Type B pancreatic cell (in vitro differentiated cells): ENCODE results near the gene TRIM36. TPM values are rescaled to one million over a fixed set of nuclear protein-coding genes. Genes with fewer than 3 reads are reported as not detected.

ENCODE experiments used
- DNase-seq: peaks from one replicate; pipeline ENCODE4 v3.0.0; 2021; ENCODE audit warnings: mixed read lengths; ENCODE audit not compliant: unreplicated experiment; ENCODE audit errors: extremely low spot score
- H3K27ac Mint-ChIP-seq: 2 replicates; pipeline ENCODE4 v1.8.0; 2021; ENCODE audit warnings: mild to moderate bottlenecking, mixed read lengths
- H3K27me3 Mint-ChIP-seq: 2 replicates; pipeline ENCODE4 v1.8.0; 2021; ENCODE audit warnings: mixed read lengths
- H3K36me3 Mint-ChIP-seq: 2 replicates; pipeline ENCODE4 v1.8.0; 2021; ENCODE audit warnings: mixed read lengths
- H3K4me1 Mint-ChIP-seq: one replicate; pipeline ENCODE4 v1.8.0; 2021; ENCODE audit warnings: mixed read lengths; ENCODE audit not compliant: unreplicated experiment
- H3K4me3 Mint-ChIP-seq: 2 replicates; pipeline ENCODE4 v1.8.0; 2021; ENCODE audit warnings: mild to moderate bottlenecking, mixed read lengths
- H3K9me3 Mint-ChIP-seq: 2 replicates; pipeline ENCODE4 v1.8.0; 2021; ENCODE audit warnings: mixed read lengths
- CTCF ChIP-seq: fragments of 200-600 bp; sonication (generic); conservative IDR thresholded peaks from 2 replicates; pipeline ENCODE4 v1.5.0; 2021; ENCODE audit warnings: antibody characterized with exemption, mild to moderate bottlenecking
- total RNA-seq: library from RNA; stranded (reverse); gene quantifications from 2 replicates; pipeline ENCODE4 v1.2.1, GENCODE V29; 2021; ENCODE audit warnings: low replicate concordance

TRIM36 gene
- total RNA-seq, 1 donor from 2014 or later, result 14.1 TPM

DNA sequence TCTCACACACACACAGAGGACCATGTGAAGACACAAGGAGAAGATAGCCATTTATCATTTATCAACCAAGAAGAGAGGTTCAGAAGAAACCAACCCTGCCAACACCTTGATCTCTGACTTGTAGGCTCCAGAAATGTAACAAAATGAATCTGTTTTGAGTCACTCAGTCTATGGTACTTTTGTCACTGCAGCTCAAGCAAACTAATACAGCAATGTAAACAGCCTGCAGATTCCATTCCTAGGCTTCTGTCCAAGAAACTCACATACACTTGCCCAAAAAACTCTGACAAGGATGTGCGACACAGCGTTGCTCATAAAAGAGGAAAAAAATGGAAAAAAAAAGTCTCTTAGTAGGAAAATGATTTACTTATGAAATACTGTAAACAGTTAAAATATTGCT, 33.4 kb downstream of the TRIM36 start:
- H3K27ac Mint-ChIP-seq, result no peak overlapping the region
- no peaks in the 10 kb centered on the region for H3K27me3 Mint-ChIP-seq
- H3K4me3 Mint-ChIP-seq, result no peak overlapping the region
- no peak for DNase-seq
- peaks cover 8% of the 10 kb centered on the region for H3K36me3 Mint-ChIP-seq
- H3K9me3 Mint-ChIP-seq, result no peaks in the 10 kb centered on the region
- no peak for TF ChIP-seq CTCF
- H3K4me1 Mint-ChIP-seq, result peaks cover 5% of the 10 kb centered on the region

DNA sequence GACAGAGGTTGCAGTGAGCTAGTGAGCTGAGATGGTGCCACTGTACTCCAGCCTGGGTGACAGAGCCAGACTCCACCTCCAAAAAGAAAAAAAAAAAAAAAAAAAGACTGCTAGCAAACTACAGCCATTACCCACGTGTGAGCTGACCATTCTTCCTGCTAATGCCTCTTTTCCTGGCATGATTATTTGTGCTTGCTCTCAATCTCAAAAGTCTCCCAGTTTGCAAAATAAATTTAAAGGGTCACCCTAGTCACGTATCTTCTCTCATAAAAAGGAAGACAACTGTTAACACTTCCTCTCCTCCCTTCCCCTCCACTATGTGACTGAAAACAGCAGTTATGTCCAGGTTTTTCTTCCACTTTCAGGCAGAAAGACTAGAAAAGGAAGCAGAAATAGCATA, 37.2 kb downstream of the TRIM36 start:
- H3K27ac Mint-ChIP-seq, result no peak overlapping the region
- peaks cover 8% of the 10 kb centered on the region for H3K36me3 Mint-ChIP-seq
- no peaks in the 10 kb centered on the region for H3K27me3 Mint-ChIP-seq
- no peaks in the 10 kb centered on the region for H3K9me3 Mint-ChIP-seq
- TF ChIP-seq CTCF, result no peak
- peaks cover 3% of the 10 kb centered on the region for H3K4me1 Mint-ChIP-seq
- no peak overlapping the region for H3K4me3 Mint-ChIP-seq
- DNase-seq, result no peak

GRCh38 chr5:115126303-115126702, 43.4 kb downstream of the TRIM36 start:
- Mint-ChIP-seq H3K4me1 (no peaks in the 10 kb centered on the region), H3K4me3 (no peak overlapping the region), H3K27ac (no peak overlapping the region), H3K27me3 (no peaks in the 10 kb centered on the region), H3K36me3 (peaks cover 3% of the 10 kb centered on the region), H3K9me3 (no peaks in the 10 kb centered on the region)
- DNase-seq, result no peak
- no peak for TF ChIP-seq CTCF

DNA sequence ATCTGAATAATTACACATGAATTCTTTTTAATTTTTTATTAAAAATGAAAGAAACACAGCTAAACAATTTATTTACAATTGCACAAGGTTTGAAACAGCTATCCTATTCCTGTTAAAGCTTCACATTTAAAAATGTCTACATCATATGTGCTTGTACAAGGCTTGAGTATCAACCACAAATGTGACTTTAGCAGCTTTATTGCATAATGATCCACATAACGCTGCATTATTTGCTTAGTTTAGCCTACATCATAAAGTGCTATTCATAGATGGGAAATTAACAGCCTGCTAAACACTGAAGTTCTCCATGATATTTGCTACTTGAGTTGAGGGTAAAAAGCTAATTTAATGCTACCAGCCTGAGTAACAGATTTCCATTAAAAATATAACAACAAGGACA, 45.0 kb downstream of the TRIM36 start:
- TF ChIP-seq CTCF, result no peak
- Mint-ChIP-seq H3K9me3 (no peaks in the 10 kb centered on the region), H3K4me1 (no peaks in the 10 kb centered on the region), H3K36me3 (no peaks in the 10 kb centered on the region), H3K4me3 (no peak overlapping the region), H3K27ac (no peak overlapping the region), H3K27me3 (no peaks in the 10 kb centered on the region)
- no peak for DNase-seq

GRCh38 chr5:115116001-115116400, 53.7 kb downstream of the TRIM36 start:
- H3K36me3 Mint-ChIP-seq, result no peaks in the 10 kb centered on the region
- no peak overlapping the region for H3K27ac Mint-ChIP-seq
- peaks cover 4% of the 10 kb centered on the region for H3K9me3 Mint-ChIP-seq
- peaks cover 11% of the 10 kb centered on the region for H3K27me3 Mint-ChIP-seq
- H3K4me1 Mint-ChIP-seq, result peaks cover 6% of the 10 kb centered on the region
- DNase-seq, result no peak
- no peak overlapping the region for H3K4me3 Mint-ChIP-seq
- no peak for TF ChIP-seq CTCF

DNA sequence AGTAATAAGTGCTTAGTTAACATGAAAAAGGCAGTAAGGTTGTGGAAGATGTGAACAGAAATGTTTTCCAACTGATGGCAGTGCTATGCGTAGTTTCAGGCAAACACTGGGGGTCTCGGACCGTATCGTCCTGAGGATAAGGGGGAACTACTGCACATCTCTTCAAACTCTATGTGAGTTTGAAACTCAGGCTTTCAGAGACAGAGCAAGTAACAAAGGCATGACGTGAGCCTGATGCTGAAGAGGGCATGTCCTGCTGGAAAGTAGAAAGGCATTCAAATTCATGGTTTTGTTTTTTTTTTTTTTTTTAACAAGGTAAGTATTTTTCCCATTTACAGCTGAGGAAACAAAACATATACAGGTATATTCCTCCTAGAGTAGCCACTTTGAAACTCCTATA, 59.9 kb downstream of the TRIM36 start:
- no peak overlapping the region for H3K4me3 Mint-ChIP-seq
- peaks cover 6% of the 10 kb centered on the region for H3K27me3 Mint-ChIP-seq
- H3K36me3 Mint-ChIP-seq, result no peaks in the 10 kb centered on the region
- TF ChIP-seq CTCF, result no peak
- peaks cover 6% of the 10 kb centered on the region for H3K4me1 Mint-ChIP-seq
- H3K27ac Mint-ChIP-seq, result no peak overlapping the region
- DNase-seq, result no peak
- H3K9me3 Mint-ChIP-seq, result no peaks in the 10 kb centered on the region
